Measurements from ENCODE around the gene CCDC8.

CCDC8 gene

GRCh38 chr19:46388311-46389095 lies 24.9 kb downstream of the CCDC8 start:
- H3K79me2 ChIP-seq (ENCODE audit: insufficient read depth, low read length), result no peaks in the 10 kb centered on the region
- H3K4me1 ChIP-seq (ENCODE audit: insufficient read depth, low read length), result no peaks in the 10 kb centered on the region
- no peak overlapping the region for H3K4me3 ChIP-seq (ENCODE audit: low read depth in 1 of 2, low read length in 2 of 2)
- no peak for DNase-seq
- no peak overlapping the region for H2AFZ ChIP-seq (ENCODE audit: low read depth, low read length)
- no peak for ATAC-seq (ENCODE audit: insufficient read depth, low read depth)
- H4K20me1 ChIP-seq (ENCODE audit: insufficient read depth, low read length), result peaks cover 26% of the 10 kb centered on the region
- TF ChIP-seq EZH2 (IDR thresholded peaks at IDR 0.05; ENCODE audit: borderline replicate concordance, low read depth, low read length, severe bottlenecking), result no peak
- TF ChIP-seq, protein P1, sequence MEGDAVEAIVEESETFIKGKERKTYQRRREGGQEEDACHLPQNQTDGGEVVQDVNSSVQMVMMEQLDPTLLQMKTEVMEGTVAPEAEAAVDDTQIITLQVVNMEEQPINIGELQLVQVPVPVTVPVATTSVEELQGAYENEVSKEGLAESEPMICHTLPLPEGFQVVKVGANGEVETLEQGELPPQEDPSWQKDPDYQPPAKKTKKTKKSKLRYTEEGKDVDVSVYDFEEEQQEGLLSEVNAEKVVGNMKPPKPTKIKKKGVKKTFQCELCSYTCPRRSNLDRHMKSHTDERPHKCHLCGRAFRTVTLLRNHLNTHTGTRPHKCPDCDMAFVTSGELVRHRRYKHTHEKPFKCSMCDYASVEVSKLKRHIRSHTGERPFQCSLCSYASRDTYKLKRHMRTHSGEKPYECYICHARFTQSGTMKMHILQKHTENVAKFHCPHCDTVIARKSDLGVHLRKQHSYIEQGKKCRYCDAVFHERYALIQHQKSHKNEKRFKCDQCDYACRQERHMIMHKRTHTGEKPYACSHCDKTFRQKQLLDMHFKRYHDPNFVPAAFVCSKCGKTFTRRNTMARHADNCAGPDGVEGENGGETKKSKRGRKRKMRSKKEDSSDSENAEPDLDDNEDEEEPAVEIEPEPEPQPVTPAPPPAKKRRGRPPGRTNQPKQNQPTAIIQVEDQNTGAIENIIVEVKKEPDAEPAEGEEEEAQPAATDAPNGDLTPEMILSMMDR (IDR thresholded peaks at IDR 0.05; ENCODE audit: borderline replicate concordance, extremely low read depth, low read length, poor library complexity, severe bottlenecking), result no peak
- no peak overlapping the region for H3K4me2 ChIP-seq (ENCODE audit: insufficient read depth, low read length)
- no peak overlapping the region for H3K27ac ChIP-seq (ENCODE audit: low read length)
- no peaks in the 10 kb centered on the region for H3K27me3 ChIP-seq (ENCODE audit: insufficient read depth, low read length, poor library complexity)
- H3K9ac ChIP-seq (ENCODE audit: low read depth, low read length), result no peak overlapping the region
- H3K9me3 ChIP-seq (ENCODE audit: insufficient read depth, low read length, severe bottlenecking), result no peaks in the 10 kb centered on the region
- H3K36me3 ChIP-seq (ENCODE audit: insufficient read depth, low read length), result peaks cover 84% of the 10 kb centered on the region

DNA sequence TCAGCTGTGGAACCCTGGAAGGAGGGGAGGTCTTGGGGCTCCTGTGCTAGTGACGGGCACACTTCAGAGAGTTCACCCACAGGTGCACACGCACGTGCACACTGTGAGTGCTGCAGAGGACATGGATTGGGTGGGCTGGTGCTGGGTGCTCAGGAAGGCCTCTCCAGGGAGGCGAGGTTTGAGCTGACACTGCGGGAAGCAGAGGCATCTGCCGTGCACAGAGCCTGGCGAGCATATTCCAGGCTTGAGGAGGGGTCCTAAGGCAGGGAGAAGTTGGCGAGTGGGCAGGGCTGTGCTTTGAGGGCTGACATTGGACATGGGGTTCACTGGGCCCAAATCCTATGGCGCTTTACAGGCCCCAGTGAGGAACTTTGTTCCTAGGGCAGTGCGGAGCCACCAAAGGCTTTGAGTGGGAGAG lies 25.6 kb downstream of the CCDC8 start:
- H3K9me3 ChIP-seq (ENCODE audit: insufficient read depth, low read length, severe bottlenecking), result no peaks in the 10 kb centered on the region
- H3K4me1 ChIP-seq (ENCODE audit: insufficient read depth, low read length), result no peaks in the 10 kb centered on the region
- H4K20me1 ChIP-seq (ENCODE audit: insufficient read depth, low read length), result peaks cover 26% of the 10 kb centered on the region
- no peak for ATAC-seq (ENCODE audit: insufficient read depth, low read depth)
- TF ChIP-seq, protein P1 (IDR thresholded peaks at IDR 0.05; ENCODE audit: borderline replicate concordance, extremely low read depth, low read length, poor library complexity, severe bottlenecking), result no peak
- TF ChIP-seq EZH2 (IDR thresholded peaks at IDR 0.05; ENCODE audit: borderline replicate concordance, low read depth, low read length, severe bottlenecking), result no peak
- DNase-seq, result no peak
- no peak overlapping the region for H3K4me2 ChIP-seq (ENCODE audit: insufficient read depth, low read length)
- no peak overlapping the region for H2AFZ ChIP-seq (ENCODE audit: low read depth, low read length)
- H3K9ac ChIP-seq (ENCODE audit: low read depth, low read length), result no peak overlapping the region
- peaks cover 91% of the 10 kb centered on the region for H3K36me3 ChIP-seq (ENCODE audit: insufficient read depth, low read length)
- H3K79me2 ChIP-seq (ENCODE audit: insufficient read depth, low read length), result no peaks in the 10 kb centered on the region
- H3K27ac ChIP-seq (ENCODE audit: low read length), result no peak overlapping the region
- no peaks in the 10 kb centered on the region for H3K27me3 ChIP-seq (ENCODE audit: insufficient read depth, low read length, poor library complexity)
- no peak overlapping the region for H3K4me3 ChIP-seq (ENCODE audit: low read depth in 1 of 2, low read length in 2 of 2)

- ATAC-seq (ENCODE audit: insufficient read depth, low read depth), result no peak
- H3K9ac ChIP-seq (ENCODE audit: low read depth, low read length), result no peak overlapping the region
- H3K9me3 ChIP-seq (ENCODE audit: insufficient read depth, low read length, severe bottlenecking), result no peaks in the 10 kb centered on the region
- no peak overlapping the region for H3K4me2 ChIP-seq (ENCODE audit: insufficient read depth, low read length)
- no peaks in the 10 kb centered on the region for H3K79me2 ChIP-seq (ENCODE audit: insufficient read depth, low read length)
- H3K27me3 ChIP-seq (ENCODE audit: insufficient read depth, low read length, poor library complexity), result no peaks in the 10 kb centered on the region
- no peaks in the 10 kb centered on the region for H3K4me1 ChIP-seq (ENCODE audit: insufficient read depth, low read length)
- no peak for TF ChIP-seq EZH2 (IDR thresholded peaks at IDR 0.05; ENCODE audit: borderline replicate concordance, low read depth, low read length, severe bottlenecking)
- TF ChIP-seq, protein P1 (IDR thresholded peaks at IDR 0.05; ENCODE audit: borderline replicate concordance, extremely low read depth, low read length, poor library complexity, severe bottlenecking), result no peak
- no peak overlapping the region for H3K4me3 ChIP-seq (ENCODE audit: low read depth in 1 of 2, low read length in 2 of 2)
- H2AFZ ChIP-seq (ENCODE audit: low read depth, low read length), result no peak overlapping the region
- DNase-seq, result no peak
- peaks cover 93% of the 10 kb centered on the region for H3K36me3 ChIP-seq (ENCODE audit: insufficient read depth, low read length)
- no peak overlapping the region for H3K27ac ChIP-seq (ENCODE audit: low read length)
- peaks cover 26% of the 10 kb centered on the region for H4K20me1 ChIP-seq (ENCODE audit: insufficient read depth, low read length)
These were observed 26.2 kb downstream of the CCDC8 start for GRCh38 chr19:46386996-46387712.

All from DND-41 (cell line).